OCI-LY7 (cell line): ENCODE measurements around the gene AFDN. TPM values are rescaled to one million over a fixed set of nuclear protein-coding genes. Genes with fewer than 3 reads are reported as not detected.

ENCODE experiments used
- BruUV-seq: library from RNA; stranded (reverse); fragments of 400-500 nt; replicated peaks from 2 replicates; lab custom pipeline; 2021; lab: Mats Ljungman, UMichigan
- CTCF ChIA-PET: fragments of 300-600 bp; sonication (Branson Sonifier 250); formaldehyde crosslinking; loops from one replicate; lab custom pipeline; 2022; ENCODE audit warnings: antibody characterized with exemption; ENCODE audit not compliant: unreplicated experiment; lab: Charles Lee
- POLR2A ChIA-PET: fragments of 300-600 bp; sonication (Branson Sonifier 250); formaldehyde crosslinking; loops from one replicate; lab custom pipeline; 2022; ENCODE audit warnings: antibody characterized with exemption; lab: Charles Lee
- DNase-seq: peaks from one replicate; pipeline ENCODE4 v3.0.0-alpha.2; 2015; ENCODE audit warnings: low spot score
- H2AFZ ChIP-seq: fragments of 200-600 bp; sonication (generic), shearing (Covaris generic); 2 replicates; pipeline ENCODE4 v1.6.1; 2014; ENCODE audit warnings: mild to moderate bottlenecking, antibody characterized with exemption, low read length, moderate library complexity
- H3K27ac ChIP-seq: fragments of 200-600 bp; sonication (generic); 2 replicates; pipeline ENCODE4 v1.5.1; 2014; ENCODE audit warnings: mixed run types, low read depth, mild to moderate bottlenecking, moderate library complexity, low read length, inconsistent platforms; ENCODE audit not compliant: poor library complexity, severe bottlenecking
- H3K36me3 ChIP-seq: fragments of 200-600 bp; sonication (generic); 2 replicates; pipeline ENCODE4 v1.6.1; 2014; ENCODE audit warnings: mild to moderate bottlenecking, antibody characterized with exemption, low read length, moderate library complexity, mixed read lengths; ENCODE audit not compliant: insufficient read depth
- H3K4me1 ChIP-seq: fragments of 200-600 bp; sonication (generic); 2 replicates; pipeline ENCODE4 v1.5.1; 2014; ENCODE audit warnings: mild to moderate bottlenecking, low read length; ENCODE audit not compliant: insufficient read depth, poor library complexity, severe bottlenecking
- H3K4me2 ChIP-seq: fragments of 200-600 bp; sonication (generic); 2 replicates; pipeline ENCODE4 v1.6.1; 2014; ENCODE audit warnings: mild to moderate bottlenecking, low read length
- H3K4me3 ChIP-seq: fragments of 200-600 bp; sonication (generic); 2 replicates; pipeline ENCODE4 v1.5.1; 2014; ENCODE audit warnings: mild to moderate bottlenecking, low read depth, low read length; ENCODE audit not compliant: poor library complexity, severe bottlenecking
- H3K79me2 ChIP-seq: fragments of 200-600 bp; sonication (generic); 2 replicates; pipeline ENCODE4 v1.6.1; 2016; ENCODE audit warnings: low read depth, mild to moderate bottlenecking, low read length, moderate library complexity, mixed read lengths; ENCODE audit not compliant: insufficient read depth
- H3K9me2 ChIP-seq: fragments of 200-600 bp; sonication (generic); 2 replicates; pipeline ENCODE4 v1.6.1; 2016; ENCODE audit warnings: mild to moderate bottlenecking, low read length, mixed read lengths; ENCODE audit not compliant: insufficient read depth
- H3K9me3 ChIP-seq: fragments of 200-600 bp; sonication (generic); 2 replicates; pipeline ENCODE4 v1.6.1; 2014; ENCODE audit warnings: mild to moderate bottlenecking, mixed run types, low read length, mixed read lengths
- H4K20me1 ChIP-seq: fragments of 200-600 bp; sonication (generic); 2 replicates; pipeline ENCODE4 v1.6.1; 2014; ENCODE audit warnings: mild to moderate bottlenecking, antibody characterized with exemption, low read length, moderate library complexity, mixed read lengths; ENCODE audit not compliant: insufficient read depth
- EZH2phosphoT487 ChIP-seq: fragments of 200-600 bp; sonication (generic); IDR thresholded peaks from 2 replicates; pipeline ENCODE4 v1.6.1; 2018; ENCODE audit warnings: low read depth, borderline replicate concordance, mild to moderate bottlenecking, mixed run types, antibody characterized with exemption, low read length, moderate library complexity, mixed read lengths
- intact Hi-C: fragments of 100-400 bp; cut with micrococcal nuclease; formaldehyde crosslinking; loops from one replicate; pipeline ENCODE4 v1.10.0; 2022; ENCODE audit not compliant: unreplicated experiment
- total RNA-seq, 2 experiments: library from RNA; depleted of rRNA in 1 of 2; stranded (reverse); fragments of >200 nt in 1 of 2; shearing (Covaris generic) in 1 of 2; gene quantifications; 2 replicates each; pipeline ENCODE4 v1.2.3, GENCODE V29; 2014 to 2022
- TF ChIP-seq, protein P1 (sequence below): fragments of 200-600 bp; sonication (generic); conservative IDR thresholded peaks from 2 replicates; pipeline ENCODE4 v1.5.1; 2014; ENCODE audit warnings: mild to moderate bottlenecking, antibody characterized with exemption, low read length, moderate library complexity, mixed read lengths

Gene AFDN
- total RNA-seq, 2 experiments from 2014 or later = 43.6 to 71.6 TPM

- BruUV-seq = no TSS peak
- H3K9me2 ChIP-seq = no peaks in the 10 kb centered on the region
- H2AFZ ChIP-seq = no peak overlapping the region
- H3K4me2 ChIP-seq = no peak overlapping the region
- ChIA-PET POLR2A (no interaction called here), CTCF (no interaction called here)
- no peaks in the 10 kb centered on the region for H3K36me3 ChIP-seq
- TF ChIP-seq, protein P1, sequence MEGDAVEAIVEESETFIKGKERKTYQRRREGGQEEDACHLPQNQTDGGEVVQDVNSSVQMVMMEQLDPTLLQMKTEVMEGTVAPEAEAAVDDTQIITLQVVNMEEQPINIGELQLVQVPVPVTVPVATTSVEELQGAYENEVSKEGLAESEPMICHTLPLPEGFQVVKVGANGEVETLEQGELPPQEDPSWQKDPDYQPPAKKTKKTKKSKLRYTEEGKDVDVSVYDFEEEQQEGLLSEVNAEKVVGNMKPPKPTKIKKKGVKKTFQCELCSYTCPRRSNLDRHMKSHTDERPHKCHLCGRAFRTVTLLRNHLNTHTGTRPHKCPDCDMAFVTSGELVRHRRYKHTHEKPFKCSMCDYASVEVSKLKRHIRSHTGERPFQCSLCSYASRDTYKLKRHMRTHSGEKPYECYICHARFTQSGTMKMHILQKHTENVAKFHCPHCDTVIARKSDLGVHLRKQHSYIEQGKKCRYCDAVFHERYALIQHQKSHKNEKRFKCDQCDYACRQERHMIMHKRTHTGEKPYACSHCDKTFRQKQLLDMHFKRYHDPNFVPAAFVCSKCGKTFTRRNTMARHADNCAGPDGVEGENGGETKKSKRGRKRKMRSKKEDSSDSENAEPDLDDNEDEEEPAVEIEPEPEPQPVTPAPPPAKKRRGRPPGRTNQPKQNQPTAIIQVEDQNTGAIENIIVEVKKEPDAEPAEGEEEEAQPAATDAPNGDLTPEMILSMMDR = no peak
- TF ChIP-seq EZH2phosphoT487 = no peak
- no peaks in the 10 kb centered on the region for H3K79me2 ChIP-seq
- no peaks in the 10 kb centered on the region for H3K4me1 ChIP-seq
- peaks cover under 1% of the 10 kb centered on the region; the same call in 1 of the 2 replicates for H3K9me3 ChIP-seq
- H3K27ac ChIP-seq = no peak overlapping the region
- H3K4me3 ChIP-seq = no peak overlapping the region
- DNase-seq = no peak
- H4K20me1 ChIP-seq = no peaks in the 10 kb centered on the region
- intact Hi-C loops = no loop called here
These were observed 179.1 kb downstream of the AFDN start for GRCh38 chr6:168005796-168006195.

- peaks cover 17% of the 10 kb centered on the region; the same call in 1 of the 2 replicates for H3K9me3 ChIP-seq
- H2AFZ ChIP-seq = no peak overlapping the region
- H3K4me1 ChIP-seq = no peaks in the 10 kb centered on the region
- CTCF ChIA-PET = no interaction called here
- no peak overlapping the region for H3K4me3 ChIP-seq
- TF ChIP-seq, protein P1 = no peak
- no peak for TF ChIP-seq EZH2phosphoT487
- H3K79me2 ChIP-seq = no peaks in the 10 kb centered on the region
- POLR2A ChIA-PET = no interaction called here
- no peak overlapping the region for H3K4me2 ChIP-seq
- BruUV-seq = no TSS peak
- intact Hi-C loops = no loop called here
- no peak overlapping the region for H3K27ac ChIP-seq
- no peaks in the 10 kb centered on the region for H3K36me3 ChIP-seq
- DNase-seq = no peak
- H4K20me1 ChIP-seq = no peaks in the 10 kb centered on the region
- no peaks in the 10 kb centered on the region for H3K9me2 ChIP-seq
These were observed 181.1 kb downstream of the AFDN start for GRCh38 chr6:168007592-168008338.

- POLR2A ChIA-PET = no interaction called here
- no TSS peak for BruUV-seq
- DNase-seq = no peak
These were observed 182.6 kb downstream of the AFDN start for GRCh38 chr6:168009331-168009730.

More at GRCh38 chr6:168009331-168009730, 182.6 kb downstream of the AFDN start:
- Histone ChIP-seq H2AFZ (no peak overlapping the region), H3K79me2 (no peaks in the 10 kb centered on the region), H3K4me2 (no peak overlapping the region), H3K36me3 (no peaks in the 10 kb centered on the region), H3K9me3 (peaks cover 17% of the 10 kb centered on the region; the same call in 1 of the 2 replicates), H3K9me2 (no peaks in the 10 kb centered on the region), H3K4me3 (no peak overlapping the region), H3K27ac (no peak overlapping the region), H4K20me1 (no peaks in the 10 kb centered on the region), H3K4me1 (no peaks in the 10 kb centered on the region)
- intact Hi-C loops = no loop called here
- CTCF ChIA-PET = no interaction called here
- no peak for TF ChIP-seq EZH2phosphoT487
- TF ChIP-seq, protein P1 = no peak
